PFSK-1 (cell line): ENCODE results near the gene SPTBN1.

Experiments
- FOXP2 ChIP-seq: optimal IDR thresholded peaks from 2 replicates; pipeline ENCODE3; 2011; ENCODE audit warnings: borderline replicate concordance, control low read depth, inconsistent platforms; ENCODE audit not compliant: insufficient read depth; ENCODE audit errors: extremely low read length, extremely low read depth
- POLR2AphosphoS5 ChIP-seq: IDR thresholded peaks from 2 replicates; pipeline ENCODE4 v1.6.1; 2012; ENCODE audit warnings: low read depth, mild to moderate bottlenecking, control low read depth, low read length, moderate library complexity
- SIN3A ChIP-seq: IDR thresholded peaks from 2 replicates; pipeline ENCODE4 v1.6.1; 2012; ENCODE audit warnings: mild to moderate bottlenecking, low read length, moderate library complexity, borderline replicate concordance; ENCODE audit not compliant: insufficient read depth
- TAF1 ChIP-seq: IDR thresholded peaks from 2 replicates; pipeline ENCODE4 v1.6.1; 2012; ENCODE audit warnings: low read length, control low read depth, borderline replicate concordance; ENCODE audit not compliant: insufficient read depth
- TF ChIP-seq, protein P1 (sequence below), 2 experiments: IDR thresholded peaks; 2 replicates each; pipeline versions ENCODE4 v1.6.1 to v1.8.0; 2011 to 2012; ENCODE audit warnings: low read depth in 2 of 2, low read length in 2 of 2, control low read depth in 1 of 2, inconsistent platforms in 1 of 2, mild to moderate bottlenecking in 1 of 2, moderate library complexity in 1 of 2; ENCODE audit not compliant: insufficient read depth in 1 of 2

Gene SPTBN1

DNA sequence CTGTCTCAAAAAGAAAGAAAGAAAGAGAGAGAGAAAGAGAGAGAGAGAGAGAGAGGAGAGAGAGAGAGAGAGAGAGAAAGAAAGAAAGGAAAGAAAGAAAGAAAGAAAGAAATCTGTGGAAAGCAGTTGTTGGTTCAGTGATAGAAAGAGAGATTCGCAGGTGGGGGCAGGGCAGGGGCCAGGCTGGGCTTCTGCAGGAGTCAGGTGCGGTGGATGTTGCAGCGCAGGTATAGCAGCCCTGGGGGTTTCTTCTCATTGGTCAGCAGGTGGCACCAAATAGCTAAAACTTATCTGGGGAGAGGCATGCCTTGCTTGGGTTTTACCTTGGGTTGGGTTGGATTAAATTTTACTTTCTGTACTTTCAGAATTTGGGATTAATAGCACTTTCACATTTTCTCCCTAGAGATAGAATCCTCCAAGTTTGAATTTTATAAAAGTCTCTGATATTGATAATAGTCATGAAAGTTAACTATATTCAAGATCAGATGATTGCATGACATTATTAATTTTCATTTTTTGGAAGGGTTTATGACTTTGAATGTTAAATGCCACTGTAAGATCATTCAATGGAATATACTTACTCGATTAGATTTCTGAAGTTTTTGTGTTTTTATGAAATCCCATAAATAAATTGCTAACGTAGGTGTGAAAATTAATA, 66.6 kb downstream of the SPTBN1 start:
- no peak for TF ChIP-seq TAF1
- no peak for TF ChIP-seq POLR2AphosphoS5
- no peak for TF ChIP-seq SIN3A
- no peak for TF ChIP-seq FOXP2

DNA sequence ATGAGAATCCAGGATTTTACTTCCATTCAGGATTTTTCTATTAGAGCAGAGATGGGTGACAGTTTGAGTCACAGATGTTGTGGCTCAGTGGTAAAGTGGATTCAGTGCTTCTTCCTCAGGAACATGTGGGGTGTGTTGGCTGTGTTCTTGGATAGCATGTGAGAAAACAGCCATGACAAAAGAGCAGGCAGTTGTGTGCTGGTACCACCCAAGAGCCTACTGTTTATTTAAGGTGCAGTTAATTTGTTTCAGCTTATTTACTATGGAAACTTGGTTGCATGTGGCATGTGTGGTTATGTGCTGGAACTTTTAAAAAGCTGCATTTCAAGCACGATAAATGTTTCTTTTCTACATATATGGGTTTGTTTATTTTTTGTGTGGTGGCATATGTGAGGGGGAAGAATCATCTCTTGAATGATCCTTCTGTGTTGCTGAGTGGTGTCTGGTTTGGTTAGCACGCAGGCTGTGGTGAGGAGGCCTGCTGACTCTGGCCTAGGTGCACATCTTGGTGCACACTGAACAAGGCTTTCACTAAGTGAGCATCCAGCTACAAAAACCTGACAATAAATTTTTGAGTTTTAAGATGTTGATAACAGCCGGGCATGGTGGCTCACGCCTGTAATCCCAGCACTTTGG, 67.3 kb downstream of the SPTBN1 start:
- TF ChIP-seq POLR2AphosphoS5: no peak
- no peak for TF ChIP-seq SIN3A
- TF ChIP-seq TAF1: no peak
- TF ChIP-seq FOXP2: no peak

DNA sequence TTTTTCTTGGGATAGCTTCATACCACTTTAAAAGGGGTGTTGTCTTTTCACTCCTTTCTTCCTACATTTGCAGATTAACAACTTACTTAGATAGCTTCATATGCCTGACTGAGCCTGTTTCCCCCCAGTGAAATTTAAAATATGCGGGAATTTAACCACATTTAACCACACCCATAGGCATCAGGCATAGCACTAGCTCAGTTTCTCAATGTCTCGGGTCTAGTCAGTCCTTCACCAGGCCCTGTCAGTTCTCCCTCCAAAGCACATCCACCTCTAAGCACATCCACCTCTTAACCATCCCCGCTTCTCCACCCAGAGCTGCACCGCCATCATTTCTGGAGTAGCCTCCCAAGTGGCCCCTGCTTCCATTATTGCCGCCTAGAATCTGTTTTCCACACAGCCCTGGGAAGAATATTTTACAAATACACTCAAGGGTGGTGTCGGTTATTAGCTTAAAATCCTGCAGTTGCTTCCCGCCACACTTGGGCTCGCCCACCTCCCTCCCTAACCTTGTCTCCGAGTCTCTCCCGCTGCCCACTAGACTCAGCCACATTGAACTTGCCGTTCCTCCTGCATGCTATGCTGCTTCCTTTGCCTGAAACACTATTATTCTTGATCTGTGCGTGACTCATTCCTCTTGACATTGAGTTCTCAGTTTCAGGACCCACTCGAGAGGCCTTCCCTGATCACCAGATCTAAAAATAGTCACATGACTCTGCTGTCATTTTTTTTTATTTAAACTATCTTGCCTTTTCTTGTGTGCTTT, 68.3 kb downstream of the SPTBN1 start:
- TF ChIP-seq FOXP2 (no peak), POLR2AphosphoS5 (no peak), SIN3A (no peak), TAF1 (no peak)
- TF ChIP-seq, protein P1, sequence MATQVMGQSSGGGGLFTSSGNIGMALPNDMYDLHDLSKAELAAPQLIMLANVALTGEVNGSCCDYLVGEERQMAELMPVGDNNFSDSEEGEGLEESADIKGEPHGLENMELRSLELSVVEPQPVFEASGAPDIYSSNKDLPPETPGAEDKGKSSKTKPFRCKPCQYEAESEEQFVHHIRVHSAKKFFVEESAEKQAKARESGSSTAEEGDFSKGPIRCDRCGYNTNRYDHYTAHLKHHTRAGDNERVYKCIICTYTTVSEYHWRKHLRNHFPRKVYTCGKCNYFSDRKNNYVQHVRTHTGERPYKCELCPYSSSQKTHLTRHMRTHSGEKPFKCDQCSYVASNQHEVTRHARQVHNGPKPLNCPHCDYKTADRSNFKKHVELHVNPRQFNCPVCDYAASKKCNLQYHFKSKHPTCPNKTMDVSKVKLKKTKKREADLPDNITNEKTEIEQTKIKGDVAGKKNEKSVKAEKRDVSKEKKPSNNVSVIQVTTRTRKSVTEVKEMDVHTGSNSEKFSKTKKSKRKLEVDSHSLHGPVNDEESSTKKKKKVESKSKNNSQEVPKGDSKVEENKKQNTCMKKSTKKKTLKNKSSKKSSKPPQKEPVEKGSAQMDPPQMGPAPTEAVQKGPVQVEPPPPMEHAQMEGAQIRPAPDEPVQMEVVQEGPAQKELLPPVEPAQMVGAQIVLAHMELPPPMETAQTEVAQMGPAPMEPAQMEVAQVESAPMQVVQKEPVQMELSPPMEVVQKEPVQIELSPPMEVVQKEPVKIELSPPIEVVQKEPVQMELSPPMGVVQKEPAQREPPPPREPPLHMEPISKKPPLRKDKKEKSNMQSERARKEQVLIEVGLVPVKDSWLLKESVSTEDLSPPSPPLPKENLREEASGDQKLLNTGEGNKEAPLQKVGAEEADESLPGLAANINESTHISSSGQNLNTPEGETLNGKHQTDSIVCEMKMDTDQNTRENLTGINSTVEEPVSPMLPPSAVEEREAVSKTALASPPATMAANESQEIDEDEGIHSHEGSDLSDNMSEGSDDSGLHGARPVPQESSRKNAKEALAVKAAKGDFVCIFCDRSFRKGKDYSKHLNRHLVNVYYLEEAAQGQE (IDR thresholded peaks at IDR 0.05; ENCODE audit: insufficient read depth in 1 of 2, low read depth in 2 of 2, low read length in 2 of 2): no peak

DNA sequence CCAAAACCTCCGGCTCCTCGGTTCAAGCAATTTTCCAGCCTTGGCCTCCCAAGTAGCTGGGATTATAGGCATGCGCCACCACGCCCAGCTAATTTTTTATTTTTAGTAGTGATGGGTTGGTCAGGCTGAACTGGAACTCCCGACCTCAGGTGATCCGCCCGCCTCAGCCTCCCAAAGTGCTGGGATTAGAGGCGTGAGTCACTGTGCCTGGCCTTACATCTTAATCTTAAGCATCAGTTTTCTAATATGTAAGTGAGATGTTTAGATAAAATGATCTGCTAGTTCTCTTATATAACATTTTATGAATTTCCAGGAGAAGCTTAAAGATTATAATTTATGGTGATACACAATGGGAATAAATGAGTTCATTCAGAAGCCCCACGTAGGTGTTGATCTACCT, 69.2 kb downstream of the SPTBN1 start:
- TF ChIP-seq SIN3A: no peak
- TF ChIP-seq, protein P1 (IDR thresholded peaks at IDR 0.05; ENCODE audit: insufficient read depth in 1 of 2, low read depth in 2 of 2, low read length in 2 of 2): no peak
- no peak for TF ChIP-seq TAF1
- no peak for TF ChIP-seq POLR2AphosphoS5
- TF ChIP-seq FOXP2: no peak

DNA sequence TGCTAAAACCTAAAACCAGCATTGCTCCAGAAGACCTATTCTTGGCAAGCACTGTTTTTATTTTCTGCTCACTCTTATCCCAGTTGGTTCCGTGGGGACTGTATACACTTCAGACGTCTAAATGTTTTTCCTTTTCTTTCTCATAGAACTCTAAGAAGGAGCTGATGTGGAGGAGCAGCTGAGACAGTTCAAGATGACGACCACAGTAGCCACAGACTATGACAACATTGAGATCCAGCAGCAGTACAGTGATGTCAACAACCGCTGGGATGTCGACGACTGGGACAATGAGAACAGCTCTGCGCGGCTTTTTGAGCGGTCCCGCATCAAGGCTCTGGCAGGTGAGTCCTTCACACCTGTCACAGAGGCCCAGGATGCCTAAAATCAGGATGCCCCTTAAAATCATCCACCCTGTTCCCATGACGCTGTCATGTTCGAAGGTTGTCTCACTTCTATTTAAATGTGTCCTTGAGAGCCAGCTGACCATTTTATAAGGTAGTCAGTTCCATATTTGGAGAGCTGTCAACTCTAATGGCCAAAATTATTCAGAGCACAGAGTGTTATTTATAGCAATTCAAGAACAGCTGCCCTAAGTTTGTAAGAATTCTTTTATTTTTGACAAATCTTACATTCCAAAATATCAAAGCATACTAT, 70.2 kb downstream of the SPTBN1 start:
- TF ChIP-seq POLR2AphosphoS5: no peak

DNA sequence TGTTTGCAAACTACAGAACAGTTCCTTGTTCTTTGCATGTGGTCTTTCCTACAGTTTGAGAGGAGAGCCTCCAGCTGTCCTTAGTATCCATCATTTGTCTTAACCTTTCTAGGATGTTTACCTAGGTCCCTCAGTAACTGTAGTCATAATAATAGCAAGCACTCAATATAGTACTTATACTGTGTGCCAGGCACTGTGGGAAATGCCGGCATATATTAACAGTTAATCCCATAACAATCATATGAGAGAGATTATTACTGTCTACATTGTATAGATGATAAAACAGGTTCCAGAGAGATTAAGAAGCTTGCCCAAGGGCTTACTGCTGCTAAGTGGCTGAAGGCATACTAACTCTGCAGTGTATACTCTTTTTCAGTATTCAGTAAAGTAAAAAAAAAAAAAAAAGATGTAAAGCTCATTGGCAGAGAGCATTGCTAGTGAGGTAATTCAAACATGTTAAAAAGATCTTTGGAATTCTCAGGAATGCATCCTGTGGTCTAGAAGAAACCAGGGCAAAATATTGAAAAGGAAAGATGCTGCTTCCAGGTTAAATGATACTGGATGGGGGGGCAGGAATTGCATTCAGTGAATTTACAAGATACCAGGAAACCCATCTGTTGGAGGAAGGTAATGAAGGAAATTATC, 72.3 kb downstream of the SPTBN1 start:
- TF ChIP-seq, protein P1 (IDR thresholded peaks at IDR 0.05; ENCODE audit: insufficient read depth in 1 of 2, low read depth in 2 of 2, low read length in 2 of 2): no peak
- TF ChIP-seq SIN3A (no peak), POLR2AphosphoS5 (no peak), TAF1 (no peak), FOXP2 (no peak)
